H1 (cell line): ENCODE data around the gene NAGS. TPM values are rescaled to one million over a fixed set of nuclear protein-coding genes. Genes with fewer than 3 reads are reported as not detected.

ENCODE experiments used
- BCL11A ChIP-seq, 2 experiments: IDR thresholded peaks; one replicate each; pipeline ENCODE4 v1.6.1; 2011; ENCODE audit warnings: low read depth in 2 of 2, low read length in 2 of 2, mild to moderate bottlenecking in 2 of 2
- CBX5 ChIP-seq: fragments of 300-800, 300-1000 bp; sonication (generic); IDR thresholded peaks from 2 replicates; pipeline ENCODE4 v1.7.1; 2016; ENCODE audit warnings: antibody characterized with exemption, low read length, low read depth
- CEBPB ChIP-seq: IDR thresholded peaks from 2 replicates; pipeline ENCODE4 v1.6.1; 2012; ENCODE audit warnings: low read depth, low read length
- CHD1 ChIP-seq: IDR thresholded peaks from 2 replicates; pipeline ENCODE4 v1.6.1; 2012; ENCODE audit warnings: low read depth, low read length, improper control_type of control experiment
- CHD7 ChIP-seq: fragments of 300-600 bp; sonication (generic); IDR thresholded peaks from 2 replicates; pipeline ENCODE4 v1.7.1; 2012; ENCODE audit warnings: low read length, moderate library complexity, mild to moderate bottlenecking, inconsistent platforms; ENCODE audit not compliant: insufficient replicate concordance
- FOSL1 ChIP-seq: IDR thresholded peaks from 2 replicates; pipeline ENCODE4 v1.6.1; 2011; ENCODE audit warnings: mild to moderate bottlenecking, low read depth, low read length, moderate library complexity; ENCODE audit not compliant: insufficient read depth
- KDM5A ChIP-seq: fragments of 200-600 bp; IDR thresholded peaks from 2 replicates; pipeline ENCODE4 v1.7.1; 2012; ENCODE audit warnings: mild to moderate bottlenecking, low read length, inconsistent platforms, mixed read lengths
- POLR2AphosphoS5 ChIP-seq: IDR thresholded peaks from 2 replicates; pipeline ENCODE4 v1.6.1; 2011; ENCODE audit warnings: low read depth, low read length
- SAP30 ChIP-seq: fragments of 300-600 bp; sonication (generic); IDR thresholded peaks from 2 replicates; pipeline ENCODE4 v1.7.1; 2012; ENCODE audit warnings: low read length, moderate library complexity, mild to moderate bottlenecking, inconsistent platforms; ENCODE audit not compliant: insufficient read depth, insufficient replicate concordance
- SIN3A ChIP-seq, 2 experiments: IDR thresholded peaks in 1 of 2; conservative IDR thresholded peaks in 1 of 2; 2 replicates each; pipeline ENCODE4 v1.6.1; 2011 to 2012; ENCODE audit warnings: low read length in 2 of 2, improper control_type of control experiment in 1 of 2, low read depth in 1 of 2, mild to moderate bottlenecking in 1 of 2
- TEAD4 ChIP-seq: IDR thresholded peaks from 2 replicates; pipeline ENCODE4 v1.6.1; 2012; ENCODE audit warnings: low read depth, low read length, inconsistent platforms, mixed read lengths
- YY1 ChIP-seq: IDR thresholded peaks from 2 replicates; pipeline ENCODE4 v1.6.1; 2011; ENCODE audit warnings: low read depth, mild to moderate bottlenecking, low read length
- ZNF274 ChIP-seq: IDR thresholded peaks from 2 replicates; pipeline ENCODE4 v1.7.0; 2012; ENCODE audit warnings: low read length, borderline replicate concordance; ENCODE audit errors: extremely low read depth
- polyA plus RNA-seq, 7 experiments: library from polyadenylated mRNA; depleted of rRNA in 3 of 7; stranded (reverse) in 5 of 7; unstranded in 2 of 7; fragments of >200 nt in 5 of 7; fragments of 200-250 nt in 2 of 7; gene quantifications; 1 replicate in 5 of 7; 2 replicates in 1 of 7; 4 replicates in 1 of 7; pipeline versions ENCODE4 v1.2.1 to v1.2.3, GENCODE V29; 2011 to 2013; ENCODE audit warnings: missing spikeins in 2 of 7, mixed read lengths in 2 of 7
- total RNA-seq: library from RNA; stranded (reverse); fragmentation: NEBNext Ultra II Directional; extraction: Animal tissue kit (Norgen Biotek cat#: 25700); gene quantifications from 2 replicates; pipeline ENCODE4 v1.2.1, GENCODE V29; 2021

Gene NAGS
- total and polyA plus RNA-seq, 2 of the 8 experiments (the other 6 are each of a cell fraction or from before 2014, with no cell fraction given): 4.0 to 5.1 TPM

- TF ChIP-seq CHD7: no peak
- no peak for TF ChIP-seq TEAD4
- TF ChIP-seq ZNF274: no peak
- TF ChIP-seq CHD1: no peak
- TF ChIP-seq CEBPB: no peak
- TF ChIP-seq SAP30: no peak
- TF ChIP-seq YY1: no peak
- no peak for TF ChIP-seq BCL11A (IDR thresholded peaks at IDR 0.05; ENCODE audit: low read depth in 2 of 2, low read length in 2 of 2)
- no peak for TF ChIP-seq SIN3A (conservative IDR thresholded peaks at IDR 0.05 in 1 of 2, IDR thresholded peaks at IDR 0.05 in 1 of 2; ENCODE audit: low read depth in 1 of 2, low read length in 2 of 2)
- TF ChIP-seq KDM5A: no peak
- TF ChIP-seq FOSL1: no peak
- TF ChIP-seq CBX5: no peak
- TF ChIP-seq POLR2AphosphoS5: no peak
- TF ChIP-seq, all 59 proteins: peak for 0
Measured at GRCh38 chr17:43992641-43993040, 11.8 kb upstream of the NAGS start (continued).
